ENCODE data around the gene ERICH4.
A peak's percentile ranks its signal among the peaks of the same experiment; 100 is the strongest.

Gene ERICH4

DNA sequence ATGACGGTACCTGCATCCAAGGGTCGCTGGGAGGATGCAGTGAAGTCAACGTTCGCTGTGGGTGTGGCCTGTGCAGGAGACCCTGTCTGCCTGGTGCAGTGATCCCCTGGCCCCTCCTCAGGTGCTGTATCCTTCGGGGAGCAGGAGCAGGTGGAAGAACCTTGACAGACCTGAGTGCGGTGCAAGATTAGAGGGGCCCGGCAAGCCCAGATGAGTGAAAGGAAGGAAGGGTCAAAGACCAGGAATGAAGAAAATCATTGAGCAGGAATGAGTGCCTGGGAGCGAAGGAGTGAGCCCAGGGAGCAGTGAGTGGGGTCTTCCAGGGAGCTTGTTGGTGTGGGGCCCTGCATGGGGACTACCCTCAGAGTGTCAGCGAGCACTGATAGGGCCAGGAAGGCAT lies 28.5 kb upstream of the ERICH4 start:
- DNase-seq, result no peak

DNA sequence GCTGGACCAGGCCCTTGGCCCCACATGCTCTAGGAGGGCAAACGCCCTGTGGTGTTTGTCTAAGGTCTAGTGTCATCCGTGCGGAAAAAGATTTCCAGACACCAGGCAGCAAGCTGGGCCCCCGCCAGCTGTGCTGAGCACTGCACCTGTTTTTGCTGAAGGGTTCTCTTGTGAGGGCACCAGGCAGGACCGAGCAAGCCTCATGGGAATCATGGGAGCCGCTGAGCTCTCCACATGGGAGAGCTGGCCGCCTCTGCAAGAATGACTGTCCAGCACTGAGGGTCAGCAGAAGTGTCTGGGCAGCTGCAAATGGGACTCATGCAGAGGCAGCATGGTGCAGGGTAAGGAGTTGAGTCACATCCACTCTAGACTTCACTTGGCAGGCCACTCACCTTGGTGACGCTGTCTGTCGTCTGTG lies 27.8 kb upstream of the ERICH4 start:
- no peak for DNase-seq

DNA sequence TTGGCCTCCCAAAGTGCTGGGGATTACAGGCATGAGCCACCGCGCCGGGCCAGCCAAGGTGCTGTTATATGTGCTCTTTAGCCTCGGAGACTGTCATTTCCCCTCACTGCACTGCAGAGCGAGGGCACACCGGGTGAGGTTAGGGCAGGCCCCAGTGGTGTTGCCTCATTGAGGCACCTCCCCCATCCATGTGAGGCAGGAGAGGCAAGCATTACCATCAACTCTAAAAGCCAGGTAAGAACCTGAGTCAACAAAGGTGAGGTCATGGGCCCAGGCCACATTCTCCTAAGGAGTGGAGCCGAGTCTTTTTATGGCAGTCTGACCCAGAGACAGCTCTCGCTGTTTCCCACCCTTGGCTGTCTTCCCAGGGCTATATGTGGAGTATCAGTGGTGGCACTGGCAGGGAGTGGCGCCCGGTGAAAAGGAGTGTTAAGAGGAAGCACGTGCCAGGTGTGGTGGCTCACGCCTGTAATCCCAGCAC lies 26.7 kb upstream of the ERICH4 start:
- DNase-seq, result no peak

DNA sequence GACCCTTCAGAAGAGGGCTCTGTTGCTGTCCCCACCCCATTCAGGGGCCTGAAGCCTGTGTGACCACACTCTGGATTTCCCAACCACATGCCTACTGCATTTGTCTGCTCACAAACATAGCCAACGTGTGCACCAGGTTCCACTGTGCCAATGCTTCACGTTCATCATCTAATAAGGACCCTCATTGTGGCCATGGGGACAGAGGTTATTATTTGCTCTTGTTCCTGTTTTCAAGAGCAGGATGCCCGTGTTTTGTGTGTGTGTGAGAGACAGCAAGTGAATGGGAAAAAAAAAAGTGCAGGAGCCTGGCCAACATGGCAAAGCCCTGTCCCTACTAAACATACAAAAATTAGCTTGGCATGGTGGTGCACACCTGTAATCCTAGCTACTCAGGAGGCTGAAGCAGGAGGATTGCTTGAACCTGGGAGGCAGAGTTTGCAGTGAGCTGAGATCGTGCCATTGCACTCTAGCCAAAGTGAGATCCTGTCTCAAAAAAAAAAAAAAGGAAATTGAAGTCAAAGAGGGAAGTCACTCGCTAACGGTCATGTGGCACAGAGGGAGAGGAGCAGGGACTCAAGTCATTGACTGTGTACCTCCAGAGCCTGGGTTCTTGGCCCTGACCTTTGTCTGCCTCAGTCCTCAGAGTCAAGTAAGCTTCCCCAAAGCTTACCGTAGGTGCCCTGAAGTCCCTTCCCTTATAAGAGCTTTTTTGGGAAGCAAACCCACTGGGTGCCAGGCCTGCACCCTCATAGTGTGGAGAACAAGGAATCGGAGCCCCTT lies 22.7 kb upstream of the ERICH4 start:
- DNase-seq, result peak in 3 of 56 donors; percentile 8 to 39 (median 9)

DNA sequence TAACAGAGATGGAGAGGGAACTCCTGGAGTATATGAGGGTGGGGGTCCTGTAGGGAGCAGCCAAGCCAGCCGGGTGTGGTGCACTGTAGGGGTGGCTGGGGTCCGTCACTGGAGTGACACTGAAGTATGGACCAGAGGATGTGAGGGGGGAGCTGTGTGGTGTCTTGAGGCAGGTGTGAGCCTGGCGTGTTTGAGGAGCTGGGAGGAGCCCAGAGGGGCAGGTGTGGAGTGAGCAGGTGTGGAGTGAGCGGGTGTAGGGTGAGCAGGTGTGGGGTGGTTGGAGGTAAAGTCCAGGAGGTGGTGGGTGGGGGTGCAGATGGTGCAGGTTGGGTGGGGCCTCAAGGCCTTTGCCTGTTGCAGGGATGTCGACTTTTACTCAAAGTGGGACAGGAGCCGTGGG lies 21.6 kb upstream of the ERICH4 start:
- DNase-seq, result no peak

DNA sequence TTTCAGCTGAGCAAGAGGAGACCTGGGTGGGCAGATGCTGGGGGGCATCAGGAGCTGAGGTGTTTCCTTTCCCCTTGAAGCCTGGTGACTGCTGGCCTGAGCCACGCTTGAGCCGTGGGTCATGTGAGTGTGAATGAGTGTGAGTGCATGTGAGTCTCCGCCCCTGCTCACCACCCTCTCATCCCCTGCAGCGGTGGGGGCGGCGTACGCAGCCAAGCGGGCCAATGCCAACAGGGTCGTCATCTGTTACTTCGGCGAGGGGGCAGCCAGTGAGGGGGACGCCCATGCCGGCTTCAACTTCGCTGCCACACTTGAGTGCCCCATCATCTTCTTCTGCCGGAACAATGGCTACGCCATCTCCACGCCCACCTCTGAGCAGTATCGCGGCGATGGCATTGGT lies 21.0 kb upstream of the ERICH4 start:
- no peak for DNase-seq

DNA sequence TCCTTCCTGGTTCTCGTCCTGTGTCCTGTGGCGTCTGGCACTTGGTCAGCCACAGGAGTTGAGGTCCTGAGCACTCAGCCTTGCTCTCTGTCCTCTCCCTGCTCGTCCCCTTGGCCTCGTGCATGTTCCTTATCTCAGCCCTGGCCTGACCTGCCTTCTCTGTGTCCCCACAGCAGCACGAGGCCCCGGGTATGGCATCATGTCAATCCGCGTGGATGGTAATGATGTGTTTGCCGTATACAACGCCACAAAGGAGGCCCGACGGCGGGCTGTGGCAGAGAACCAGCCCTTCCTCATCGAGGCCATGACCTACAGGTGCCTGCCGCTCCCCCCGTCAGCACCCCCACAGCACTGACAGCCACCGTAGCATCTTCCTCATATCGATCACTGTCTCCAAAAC lies 20.5 kb upstream of the ERICH4 start:
- DNase-seq, result no peak

DNA sequence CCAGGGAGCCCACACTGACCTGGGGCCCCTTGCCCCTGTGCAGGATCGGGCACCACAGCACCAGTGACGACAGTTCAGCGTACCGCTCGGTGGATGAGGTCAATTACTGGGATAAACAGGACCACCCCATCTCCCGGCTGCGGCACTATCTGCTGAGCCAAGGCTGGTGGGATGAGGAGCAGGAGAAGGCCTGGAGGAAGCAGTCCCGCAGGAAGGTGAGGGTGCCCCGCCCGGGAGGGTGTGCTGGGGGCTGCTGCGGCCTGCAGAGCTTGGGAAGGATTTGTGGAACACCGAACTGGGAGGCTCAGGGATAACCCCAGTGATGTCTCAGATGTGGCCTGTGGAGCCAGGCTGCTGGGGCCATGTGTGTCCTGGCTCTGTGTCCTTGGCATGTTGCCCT lies 20.0 kb upstream of the ERICH4 start:
- no peak for DNase-seq

DNA sequence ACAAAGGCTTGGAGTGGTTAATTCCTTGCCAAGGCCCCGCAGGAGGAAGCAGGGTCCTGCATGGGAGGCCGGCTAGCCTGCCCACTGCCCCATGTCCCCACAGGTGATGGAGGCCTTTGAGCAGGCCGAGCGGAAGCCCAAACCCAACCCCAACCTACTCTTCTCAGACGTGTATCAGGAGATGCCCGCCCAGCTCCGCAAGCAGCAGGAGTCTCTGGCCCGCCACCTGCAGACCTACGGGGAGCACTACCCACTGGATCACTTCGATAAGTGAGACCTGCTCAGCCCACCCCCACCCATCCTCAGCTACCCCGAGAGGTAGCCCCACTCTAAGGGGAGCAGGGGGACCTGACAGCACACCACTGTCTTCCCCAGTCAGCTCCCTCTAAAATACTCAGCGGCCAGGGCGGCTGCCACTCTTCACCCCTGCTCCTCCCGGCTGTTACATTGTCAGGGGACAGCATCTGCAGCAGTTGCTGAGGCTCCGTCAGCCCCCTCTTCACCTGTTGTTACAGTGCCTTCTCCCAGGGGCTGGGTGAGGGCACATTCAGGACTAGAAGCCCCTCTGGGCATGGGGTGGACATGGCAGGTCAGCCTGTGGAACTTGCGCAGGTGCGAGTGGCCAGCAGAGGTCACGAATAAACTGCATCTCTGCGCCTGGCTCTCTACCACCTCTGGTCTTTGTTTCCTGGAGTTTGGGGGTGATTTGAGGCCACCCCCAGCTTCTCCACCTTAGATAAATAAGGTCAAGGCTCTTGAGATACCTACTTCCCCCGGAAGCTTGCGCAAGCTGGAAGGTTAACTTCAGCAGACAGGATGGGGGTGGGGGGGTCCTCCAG lies 18.4 kb upstream of the ERICH4 start:
- no peak for DNase-seq

DNA sequence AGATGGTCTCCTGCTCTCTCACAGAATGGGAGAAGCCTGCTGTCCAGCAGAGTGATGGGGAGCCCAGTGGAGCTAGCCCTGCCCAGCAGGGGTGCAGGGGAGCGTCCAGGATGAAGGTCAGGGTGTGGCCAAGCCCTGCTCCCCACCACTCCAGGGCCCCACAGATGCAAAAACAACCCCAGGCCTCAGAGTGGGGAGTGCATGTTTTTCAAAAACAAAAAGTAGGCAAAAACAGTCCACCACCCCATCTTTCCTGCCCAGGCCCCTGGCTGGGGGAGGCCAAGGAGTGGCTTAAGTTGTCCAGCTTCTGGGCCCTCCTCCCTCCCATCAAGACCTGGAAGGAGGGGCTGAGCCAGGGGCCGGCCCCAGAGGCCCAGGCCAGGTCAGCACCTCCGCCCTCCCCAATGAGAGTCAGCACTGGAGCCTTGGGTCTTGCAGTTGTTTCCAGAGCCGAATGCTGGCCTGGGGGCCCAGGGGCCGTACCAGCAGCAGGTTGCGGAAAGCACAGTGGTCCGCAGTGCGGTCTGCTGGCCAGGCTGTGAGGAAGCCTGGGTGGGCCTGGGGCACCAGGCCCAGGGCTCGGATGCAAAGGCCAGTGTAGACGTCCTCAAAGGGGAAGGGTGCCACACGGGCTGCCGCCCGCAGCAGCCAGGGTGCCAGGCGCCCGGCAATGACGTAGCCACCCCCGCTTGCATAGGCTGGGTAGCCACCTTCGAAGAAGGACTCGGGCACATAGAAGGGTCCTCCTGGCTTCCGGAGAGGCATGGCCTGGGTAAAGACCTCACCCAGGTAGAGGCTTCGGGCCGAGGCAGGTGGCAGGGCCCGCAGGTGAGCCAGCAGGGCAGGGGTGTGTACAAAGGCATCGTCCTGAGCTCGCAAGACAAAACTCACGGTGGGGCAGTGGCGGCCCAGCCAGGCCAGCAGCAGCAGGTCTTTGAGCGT lies 17.5 kb upstream of the ERICH4 start:
- no peak for DNase-seq

DNA sequence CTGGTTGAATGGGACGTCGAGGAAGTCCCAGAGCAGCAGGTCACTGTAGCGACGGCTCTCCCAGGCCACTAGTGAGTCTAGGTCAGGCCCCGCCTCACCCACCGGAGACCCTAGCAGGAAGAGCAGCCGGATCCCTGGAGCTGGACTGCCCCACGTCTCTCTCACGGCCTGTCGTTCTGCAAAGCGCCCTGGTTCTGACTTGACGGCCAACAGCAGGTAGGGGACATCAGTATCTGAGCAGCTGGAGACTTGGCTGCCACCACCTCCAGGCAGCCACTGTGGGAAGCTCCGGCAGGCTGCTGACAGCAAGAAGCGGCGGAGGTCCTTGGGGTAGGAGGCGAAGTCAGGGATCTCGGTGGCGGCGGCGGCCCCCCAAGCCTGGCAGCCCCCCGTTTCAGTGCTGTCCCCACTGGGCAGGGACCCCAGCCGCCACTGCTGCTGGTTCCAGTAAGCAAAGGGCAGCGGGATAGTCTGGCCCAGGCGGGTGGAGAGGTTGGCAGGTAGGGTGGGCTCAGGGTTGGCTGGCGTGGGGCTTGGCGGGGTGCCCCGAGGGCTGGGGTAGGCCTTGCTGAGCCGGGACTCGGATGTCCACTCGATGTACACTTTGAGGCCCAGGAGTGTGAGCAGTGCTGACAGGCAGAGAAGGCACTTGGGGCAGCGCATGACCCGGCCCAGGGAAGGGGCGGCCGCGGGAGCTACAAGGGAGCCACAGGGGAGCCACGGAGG lies 16.7 kb upstream of the ERICH4 start:
- no peak for DNase-seq

DNA sequence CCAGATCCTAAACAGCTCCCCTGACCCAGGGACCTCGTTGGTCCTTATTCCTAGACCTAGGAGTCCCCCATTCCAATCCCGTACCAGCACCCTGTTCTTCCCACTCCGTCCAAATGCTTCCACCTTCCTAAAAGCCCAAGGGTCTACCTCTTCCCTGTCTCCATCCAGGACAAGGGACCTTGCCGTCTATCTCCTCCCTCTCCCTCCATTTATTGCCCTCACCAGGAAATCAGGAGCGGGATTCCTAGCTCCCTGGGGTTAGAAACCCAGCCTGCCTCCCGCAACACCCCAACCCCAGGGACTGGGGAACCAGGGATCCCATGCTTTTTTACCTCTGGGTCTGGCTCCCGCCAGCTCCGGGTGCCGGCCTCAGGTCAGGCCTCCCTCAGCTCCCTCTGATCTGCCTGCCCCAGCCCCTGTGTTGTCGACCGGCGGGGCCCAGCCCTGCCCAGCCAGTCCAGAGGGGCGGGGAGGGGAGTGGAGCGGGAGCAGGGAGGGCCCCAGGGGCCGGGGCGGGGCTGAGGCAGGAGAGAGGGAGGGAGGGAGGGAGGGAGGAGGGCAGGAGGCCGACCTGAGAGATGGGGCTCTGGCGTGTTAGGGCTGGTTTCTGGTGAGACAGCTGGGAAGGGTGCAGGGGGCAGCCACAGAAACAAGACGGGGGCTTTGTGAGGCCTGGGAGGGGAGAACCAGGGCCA lies 15.9 kb upstream of the ERICH4 start, which contains the start of gene B3GNT8:
Gene B3GNT8 (minus strand): TSS at position 423 of the 695 bp plus-strand sequence. CDS start 596 bp downstream, outside the sequence.
- DNase-seq, result peak in 2 of 56 donors; percentile 22 to 52

DNA sequence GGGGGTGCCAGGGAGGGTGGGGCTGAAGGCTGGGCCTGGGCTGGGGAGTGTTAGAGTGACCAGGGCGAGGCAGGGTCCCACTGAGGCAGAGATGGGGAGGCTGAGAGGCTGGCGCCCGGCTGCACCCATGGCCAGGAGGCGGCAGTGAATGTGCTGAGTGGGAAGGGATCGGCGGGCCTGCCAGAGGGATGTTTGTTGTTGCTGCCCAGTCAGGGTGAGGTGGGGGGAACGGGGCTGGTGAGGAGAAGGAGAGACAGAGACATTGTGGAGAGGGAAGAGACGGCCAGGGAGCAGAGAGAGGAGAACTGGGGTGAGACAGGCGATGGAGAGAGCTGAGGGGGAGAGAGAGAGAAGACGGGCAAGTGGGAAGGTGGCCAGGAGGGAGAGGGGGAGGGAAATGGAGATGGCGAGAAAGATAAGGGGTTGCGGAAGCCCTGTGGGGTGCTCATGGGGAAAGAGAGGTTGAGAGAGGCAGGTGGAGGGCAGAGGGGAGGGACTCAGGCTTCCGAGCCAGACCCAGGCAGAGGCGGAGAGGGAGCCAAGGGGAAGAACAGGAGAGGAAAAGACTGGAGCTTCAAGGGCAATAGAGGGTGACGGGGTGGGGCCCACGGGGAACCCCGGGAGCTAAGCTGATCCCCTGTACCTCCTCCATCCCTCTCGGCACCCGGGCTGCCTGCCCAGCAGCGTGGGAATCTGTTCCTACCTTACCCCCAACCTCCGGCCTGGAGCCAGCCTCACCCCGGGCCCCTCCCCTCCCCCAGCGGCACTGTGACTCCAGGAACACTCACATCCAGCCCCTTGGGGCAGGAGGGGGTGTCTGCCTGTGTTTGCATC lies 15.1 kb upstream of the ERICH4 start:
- DNase-seq, result peak in 2 of 56 donors; percentile 34

DNA sequence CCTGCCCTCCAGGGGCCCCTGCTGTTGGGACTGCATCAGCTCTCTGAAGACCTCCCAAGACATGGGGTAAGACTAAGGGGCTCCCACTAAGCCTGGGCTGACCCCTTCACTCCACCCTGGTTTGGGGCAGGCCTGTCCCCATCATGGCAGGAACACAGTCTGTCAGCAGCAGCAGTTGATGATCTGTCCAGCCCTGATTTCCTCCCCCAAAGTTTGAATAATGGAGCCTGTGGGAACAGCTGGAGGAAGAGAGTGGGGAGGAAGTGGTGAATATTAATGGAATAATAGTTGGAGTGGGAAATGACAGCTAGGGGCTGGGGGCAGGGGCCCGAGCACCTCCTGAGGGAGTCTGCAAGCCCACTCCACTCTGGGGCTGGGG lies 14.5 kb upstream of the ERICH4 start:
- no peak for DNase-seq

DNA sequence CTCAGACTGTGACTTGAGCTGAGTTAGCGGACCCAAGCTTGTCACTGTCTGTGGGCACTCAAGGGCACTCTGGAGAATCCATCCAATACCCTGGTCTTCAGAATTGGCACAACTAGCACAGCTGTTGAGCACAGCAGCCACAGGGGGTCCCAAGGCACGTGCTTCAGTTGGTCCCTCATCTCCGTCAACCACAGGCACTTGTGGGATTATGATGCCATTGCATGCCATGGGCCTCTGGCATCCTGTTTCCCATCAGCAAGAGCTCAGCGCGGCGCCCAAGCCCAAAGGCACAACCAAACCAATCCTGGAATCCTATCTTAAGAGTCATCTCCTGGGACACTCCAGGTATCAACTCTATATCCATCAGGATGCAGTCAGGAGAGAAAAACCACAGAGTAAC lies 12.0 kb upstream of the ERICH4 start:
- DNase-seq, result no peak

DNA sequence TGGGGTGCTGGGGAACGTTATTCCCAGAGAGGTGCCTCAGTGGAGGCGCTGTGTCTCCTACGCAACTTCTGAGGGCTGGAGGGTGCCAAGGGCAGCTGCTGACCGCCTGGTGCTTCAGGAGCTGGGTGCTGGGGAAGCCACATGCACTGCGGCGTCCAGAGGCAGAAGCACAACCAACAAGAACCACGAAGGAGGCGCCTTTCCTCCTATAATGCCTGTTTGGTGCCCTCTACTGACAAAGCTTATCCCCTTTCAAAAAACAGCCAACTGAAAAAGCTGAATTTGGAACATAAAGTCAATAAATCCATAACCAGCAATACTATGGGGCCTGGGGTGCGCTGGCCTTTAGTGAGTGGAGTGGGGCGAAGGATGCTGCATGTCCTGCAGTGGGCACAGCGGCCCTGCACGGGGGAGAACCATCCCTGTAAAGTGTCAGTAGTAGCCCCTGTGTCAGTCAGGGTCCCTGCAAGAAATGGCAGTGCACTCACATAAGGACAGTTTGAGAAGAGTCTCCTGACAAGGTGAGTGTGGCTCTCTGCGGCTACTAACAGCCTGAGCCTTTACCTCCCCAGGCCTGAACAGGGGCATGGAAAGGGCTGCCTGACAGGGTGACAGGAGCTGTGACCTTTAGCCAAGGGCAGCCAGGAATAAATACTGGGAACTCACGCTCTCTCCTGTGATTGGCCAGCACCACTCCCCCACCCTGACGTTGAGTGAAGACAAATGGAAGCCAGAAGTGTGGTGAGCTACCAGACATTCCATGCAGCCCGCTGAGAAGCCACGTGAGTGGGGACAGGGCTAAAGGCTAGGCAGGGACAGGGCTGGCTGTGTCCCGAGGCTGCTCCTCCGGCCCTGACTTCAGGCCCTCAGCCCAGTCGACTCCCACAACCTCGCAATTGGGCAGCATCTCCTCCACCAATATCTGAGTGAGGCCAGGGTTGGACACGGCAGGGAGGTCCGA lies 11.2 kb upstream of the ERICH4 start:
- DNase-seq, result no peak

DNA sequence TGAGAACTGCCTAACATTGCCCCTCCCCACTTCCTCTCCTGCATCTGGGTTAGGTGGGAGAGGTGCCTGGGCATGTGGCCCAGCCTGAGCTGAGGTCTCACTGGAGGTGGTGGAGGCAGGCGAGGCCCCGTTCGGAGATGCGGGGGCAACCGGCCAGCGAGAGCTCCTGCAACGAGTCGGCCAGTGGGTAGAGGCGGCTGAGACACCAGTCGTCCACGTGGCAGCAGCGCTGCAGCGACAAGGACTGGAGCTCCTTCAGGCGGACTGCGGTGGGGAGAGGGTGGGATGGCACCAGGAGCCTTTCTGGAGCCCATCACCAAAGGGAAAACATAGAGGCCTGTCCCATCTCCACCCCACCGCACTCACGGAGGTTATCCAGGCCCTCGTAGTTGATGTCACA lies 9.8 kb upstream of the ERICH4 start:
- no peak for DNase-seq

DNA sequence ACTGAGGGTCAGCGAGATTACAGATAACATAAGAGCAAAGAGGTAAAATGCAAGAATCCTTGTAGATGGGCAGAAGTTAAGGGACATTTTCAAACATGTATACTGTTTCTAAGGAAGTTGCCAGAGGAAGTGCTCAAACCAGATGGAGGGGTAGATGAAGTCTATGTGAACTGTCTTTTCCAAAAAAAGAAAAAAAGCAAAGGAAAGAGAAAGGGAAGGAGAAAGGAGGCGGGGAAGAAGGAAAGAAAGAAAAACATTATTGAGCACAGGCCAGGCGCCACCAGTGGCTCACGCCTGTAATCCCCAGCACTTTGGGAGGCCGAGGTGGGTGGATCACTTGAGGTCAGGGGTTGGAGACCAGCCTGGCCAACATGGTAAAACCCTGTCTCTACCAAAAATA lies 8.5 kb upstream of the ERICH4 start:
- DNase-seq, result no peak

All from nucleus accumbens (tissue), 56 donors.